Measurements from ENCODE around the gene CDK6. TPM values are rescaled to one million over a fixed set of nuclear protein-coding genes. Genes with fewer than 3 reads are reported as not detected.

The CDK6 gene
- total RNA-seq, 4 donors from 2014 or later: 1.2 to 6.9 (median 2.6) TPM

DNA sequence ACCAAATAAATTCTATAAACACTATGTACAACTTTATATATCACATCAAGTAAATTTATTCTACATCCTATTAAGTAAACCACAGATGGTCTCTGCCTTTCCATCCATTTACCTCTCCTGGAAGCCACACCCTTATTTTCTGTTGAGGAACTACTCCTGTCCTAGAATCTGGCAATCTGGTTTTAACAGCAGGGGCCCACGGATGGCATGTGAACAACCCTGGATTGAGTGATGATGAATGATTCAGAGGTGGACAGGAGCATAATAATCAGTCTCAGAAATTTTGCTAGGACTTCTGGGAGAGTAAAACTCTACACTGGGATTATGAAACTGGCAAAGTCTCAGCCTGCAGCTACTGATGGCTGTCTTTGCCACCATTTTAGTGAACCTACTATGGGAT, 54.1 kb downstream of the CDK6 start:
- Histone ChIP-seq H3K27me3 (no peaks in the 10 kb centered on the region), H3K27ac (peak overlapping the region in 2 of 4 donors; percentile 15 to 22), H3K36me3 (no peaks in the 10 kb centered on the region), H3K4me3 (no peak overlapping the region), H3K4me1 (peaks cover 9 to 10% of the 10 kb centered on the region in 2 donors), H3K9me3 (no peaks in the 10 kb centered on the region)
- TF ChIP-seq POLR2A (IDR thresholded peaks at IDR 0.05) (no peak), CTCF (IDR thresholded peaks at IDR 0.05 in 4 of 5, conservative IDR thresholded peaks at IDR 0.05 in 1 of 5) (no peak)
- intact Hi-C loops (cut with DNase I; ENCODE audit: low total_unique reads): no loop called here
- DNase-seq: no peak
- no peak for ATAC-seq
- in situ Hi-C loops (cut with MboI; ENCODE audit: low sequenced_read_pairs in 4 of 4): no loop called here

DNA sequence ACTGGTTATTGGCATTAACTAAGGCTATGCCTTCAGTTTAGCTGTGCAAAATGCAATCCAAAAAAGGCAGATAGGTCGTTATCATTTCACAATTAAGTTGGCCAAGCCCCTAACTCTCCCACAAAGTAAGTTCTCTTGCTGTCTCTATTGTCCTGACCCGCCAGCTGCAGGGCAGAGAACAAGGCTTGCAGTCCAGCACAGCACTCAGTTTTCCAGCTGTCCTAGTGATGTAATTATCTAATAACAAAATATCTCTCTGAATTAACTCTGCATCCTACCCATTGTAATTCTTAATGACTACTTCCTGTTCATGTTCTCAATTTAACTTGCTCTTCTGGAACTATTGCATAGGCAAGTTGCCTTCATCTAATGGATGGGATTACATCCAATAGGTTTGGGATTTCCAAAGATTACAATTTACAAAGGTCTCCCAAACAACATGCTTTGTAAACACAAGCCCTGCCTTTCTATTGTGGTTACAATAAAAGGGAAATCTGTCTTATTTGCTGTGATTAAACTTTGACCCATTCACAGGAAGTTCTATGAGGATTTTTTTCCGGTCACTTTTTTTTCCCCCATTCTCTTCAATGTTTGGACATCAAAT, 55.2 kb downstream of the CDK6 start:
- Histone ChIP-seq H3K4me3 (no peak overlapping the region), H3K27ac (peak overlapping the region in 3 of 4 donors; percentile 15 to 44 (median 22))
- in situ Hi-C loops (cut with MboI; ENCODE audit: low sequenced_read_pairs in 4 of 4): no loop called here

GRCh38 chr7:92778972-92779371, 57.4 kb downstream of the CDK6 start:
- Histone ChIP-seq H3K36me3 (no peaks in the 10 kb centered on the region), H3K27me3 (no peaks in the 10 kb centered on the region), H3K9me3 (no peaks in the 10 kb centered on the region), H3K27ac (no peak overlapping the region), H3K4me3 (no peak overlapping the region), H3K4me1 (peaks cover 9 to 10% of the 10 kb centered on the region in 2 donors)
- peak; percentile 55 to 58 for ATAC-seq
- intact Hi-C loops (cut with DNase I; ENCODE audit: low total_unique reads): no loop called here
- peak; percentile 32 to 46 for DNase-seq
- no peak for TF ChIP-seq POLR2A (IDR thresholded peaks at IDR 0.05)
- TF ChIP-seq CTCF (IDR thresholded peaks at IDR 0.05 in 4 of 5, conservative IDR thresholded peaks at IDR 0.05 in 1 of 5): no peak
- in situ Hi-C loops (cut with MboI; ENCODE audit: low sequenced_read_pairs in 4 of 4): no loop called here

More for the DNA sequence above, 55.2 kb downstream of the CDK6 start:
- Histone ChIP-seq H3K4me1 (peaks cover 9 to 10% of the 10 kb centered on the region in 2 donors), H3K27me3 (no peaks in the 10 kb centered on the region), H3K9me3 (no peaks in the 10 kb centered on the region), H3K36me3 (no peaks in the 10 kb centered on the region)
- TF ChIP-seq POLR2A (IDR thresholded peaks at IDR 0.05) (no peak), CTCF (IDR thresholded peaks at IDR 0.05 in 4 of 5, conservative IDR thresholded peaks at IDR 0.05 in 1 of 5) (no peak)
- intact Hi-C loops (cut with DNase I; ENCODE audit: low total_unique reads): no loop called here
- DNase-seq: no peak
- peak; percentile 51 to 58 for ATAC-seq

GRCh38 chr7:92777993-92778392, 58.4 kb downstream of the CDK6 start:
- no peak for DNase-seq
- no peaks in the 10 kb centered on the region for H3K27me3 ChIP-seq
- in situ Hi-C loops (cut with MboI; ENCODE audit: low sequenced_read_pairs in 4 of 4): no loop called here
- no peaks in the 10 kb centered on the region for H3K36me3 ChIP-seq
- no peaks in the 10 kb centered on the region for H3K9me3 ChIP-seq
- intact Hi-C loops (cut with DNase I; ENCODE audit: low total_unique reads): no loop called here
- H3K4me1 ChIP-seq: peaks cover 9 to 10% of the 10 kb centered on the region in 2 donors
- H3K4me3 ChIP-seq: no peak overlapping the region
- H3K27ac ChIP-seq: no peak overlapping the region
- ATAC-seq: no peak
- TF ChIP-seq POLR2A (IDR thresholded peaks at IDR 0.05): no peak
- TF ChIP-seq CTCF (IDR thresholded peaks at IDR 0.05 in 4 of 5, conservative IDR thresholded peaks at IDR 0.05 in 1 of 5): no peak

DNA sequence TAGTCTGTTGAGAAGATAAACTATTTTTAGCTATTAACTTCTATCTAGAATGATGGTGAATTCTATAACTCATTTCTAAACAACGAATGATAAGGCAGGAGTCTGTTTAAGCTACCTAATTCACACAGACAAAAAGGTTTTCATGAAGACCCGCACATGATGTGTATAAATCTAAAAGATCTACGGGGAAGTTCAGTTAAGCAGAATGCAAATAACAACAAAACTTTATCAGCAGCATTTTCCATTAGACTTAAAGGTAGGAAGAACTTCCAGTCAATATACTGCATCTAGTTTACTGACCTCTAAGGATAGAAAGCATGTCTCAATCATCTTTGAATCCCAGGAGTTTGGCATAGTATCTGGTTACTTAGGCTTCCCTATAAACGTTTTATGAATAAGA, 62.6 kb downstream of the CDK6 start:
- Histone ChIP-seq H3K27me3 (no peaks in the 10 kb centered on the region), H3K4me1 (no peaks in the 10 kb centered on the region), H3K27ac (no peak overlapping the region), H3K36me3 (no peaks in the 10 kb centered on the region), H3K4me3 (no peak overlapping the region), H3K9me3 (no peaks in the 10 kb centered on the region)
- TF ChIP-seq CTCF (IDR thresholded peaks at IDR 0.05 in 4 of 5, conservative IDR thresholded peaks at IDR 0.05 in 1 of 5): no peak
- no peak for TF ChIP-seq POLR2A (IDR thresholded peaks at IDR 0.05)
- ATAC-seq (no peak), DNase-seq (no peak)
- intact Hi-C loops (cut with DNase I; ENCODE audit: low total_unique reads): no loop called here
- in situ Hi-C loops (cut with MboI; ENCODE audit: low sequenced_read_pairs in 4 of 4): no loop called here
